ENCODE results near the gene KRT222. TPM values are rescaled to one million over a fixed set of nuclear protein-coding genes. Genes with fewer than 3 reads are reported as not detected.

Gene KRT222
- total RNA-seq, 1 experiment from 2014 or later = not detected

DNA sequence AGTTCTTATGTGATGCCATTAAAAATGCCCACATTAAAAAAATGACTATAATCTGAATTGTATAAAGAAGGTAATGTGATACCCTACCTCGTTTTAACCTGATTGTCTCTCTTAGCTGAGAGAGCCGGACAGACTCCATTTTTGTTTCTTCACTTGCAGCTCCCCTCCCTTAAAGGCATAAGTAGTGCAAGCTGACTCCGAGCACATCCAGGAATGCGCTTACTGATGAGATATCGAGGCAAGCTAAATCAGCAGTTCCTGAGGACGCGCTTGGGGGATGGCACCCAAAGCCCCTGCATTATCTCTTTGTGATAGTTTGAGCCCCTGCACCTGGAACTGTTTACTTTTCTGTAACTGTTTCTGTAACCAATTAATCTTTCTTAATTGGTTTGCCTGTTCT, 32.3 kb upstream of the KRT222 start:
- H2AFZ ChIP-seq (ENCODE audit: low read length) = no peak overlapping the region

GRCh38 chr17:40696651-40697072, 31.7 kb upstream of the KRT222 start:
- H3K9ac ChIP-seq (ENCODE audit: low read length) = no peak overlapping the region
- H3K4me3 ChIP-seq (ENCODE audit: low read length) = no peak overlapping the region
- no peak for DNase-seq
- no peaks in the 10 kb centered on the region for H3K36me3 ChIP-seq (ENCODE audit: insufficient read depth, low read length)
- H3K9me2 ChIP-seq (replicated peaks; ENCODE audit: insufficient read depth, low read length) = no peaks in the 10 kb centered on the region
- no peaks in the 10 kb centered on the region for H3K9me3 ChIP-seq (ENCODE audit: low read length)
- H3K27ac ChIP-seq (ENCODE audit: low read length) = no peak overlapping the region
- H3K4me2 ChIP-seq (ENCODE audit: low read depth, low read length, poor library complexity, severe bottlenecking) = no peak overlapping the region
- H3K27me3 ChIP-seq (ENCODE audit: low read length) = no peaks in the 10 kb centered on the region
- peaks cover 8% of the 10 kb centered on the region for H3K4me1 ChIP-seq (ENCODE audit: low read length)
- H4K20me1 ChIP-seq (ENCODE audit: insufficient read depth, low read depth, low read length) = no peaks in the 10 kb centered on the region
- H2AFZ ChIP-seq (ENCODE audit: low read length) = no peak overlapping the region
- no peaks in the 10 kb centered on the region for H3K79me2 ChIP-seq (ENCODE audit: low read length)

More for the DNA sequence above, 32.3 kb upstream of the KRT222 start:
- no peak overlapping the region for H3K4me3 ChIP-seq (ENCODE audit: low read length)
- no peaks in the 10 kb centered on the region for H4K20me1 ChIP-seq (ENCODE audit: insufficient read depth, low read depth, low read length)
- H3K9me2 ChIP-seq (replicated peaks; ENCODE audit: insufficient read depth, low read length) = no peaks in the 10 kb centered on the region
- peaks cover 2% of the 10 kb centered on the region for H3K4me1 ChIP-seq (ENCODE audit: low read length)
- no peak for DNase-seq
- H3K79me2 ChIP-seq (ENCODE audit: low read length) = no peaks in the 10 kb centered on the region
- H3K36me3 ChIP-seq (ENCODE audit: insufficient read depth, low read length) = no peaks in the 10 kb centered on the region
- no peaks in the 10 kb centered on the region for H3K9me3 ChIP-seq (ENCODE audit: low read length)
- no peak overlapping the region for H3K27ac ChIP-seq (ENCODE audit: low read length)
- no peaks in the 10 kb centered on the region for H3K27me3 ChIP-seq (ENCODE audit: low read length)
- H3K9ac ChIP-seq (ENCODE audit: low read length) = no peak overlapping the region
- no peak overlapping the region for H3K4me2 ChIP-seq (ENCODE audit: low read depth, low read length, poor library complexity, severe bottlenecking)

GRCh38 chr17:40695874-40696472, 31.0 kb upstream of the KRT222 start:
- DNase-seq = no peak
- no peaks in the 10 kb centered on the region for H4K20me1 ChIP-seq (ENCODE audit: insufficient read depth, low read depth, low read length)
- H3K27me3 ChIP-seq (ENCODE audit: low read length) = no peaks in the 10 kb centered on the region
- H2AFZ ChIP-seq (ENCODE audit: low read length) = no peak overlapping the region
- no peaks in the 10 kb centered on the region for H3K36me3 ChIP-seq (ENCODE audit: insufficient read depth, low read length)
- H3K9ac ChIP-seq (ENCODE audit: low read length) = no peak overlapping the region
- H3K79me2 ChIP-seq (ENCODE audit: low read length) = no peaks in the 10 kb centered on the region
- H3K9me3 ChIP-seq (ENCODE audit: low read length) = no peaks in the 10 kb centered on the region
- H3K9me2 ChIP-seq (replicated peaks; ENCODE audit: insufficient read depth, low read length) = no peaks in the 10 kb centered on the region
- no peak overlapping the region for H3K27ac ChIP-seq (ENCODE audit: low read length)
- no peak overlapping the region for H3K4me3 ChIP-seq (ENCODE audit: low read length)
- H3K4me1 ChIP-seq (ENCODE audit: low read length) = peaks cover 8% of the 10 kb centered on the region
- no peak overlapping the region for H3K4me2 ChIP-seq (ENCODE audit: low read depth, low read length, poor library complexity, severe bottlenecking)

DNA sequence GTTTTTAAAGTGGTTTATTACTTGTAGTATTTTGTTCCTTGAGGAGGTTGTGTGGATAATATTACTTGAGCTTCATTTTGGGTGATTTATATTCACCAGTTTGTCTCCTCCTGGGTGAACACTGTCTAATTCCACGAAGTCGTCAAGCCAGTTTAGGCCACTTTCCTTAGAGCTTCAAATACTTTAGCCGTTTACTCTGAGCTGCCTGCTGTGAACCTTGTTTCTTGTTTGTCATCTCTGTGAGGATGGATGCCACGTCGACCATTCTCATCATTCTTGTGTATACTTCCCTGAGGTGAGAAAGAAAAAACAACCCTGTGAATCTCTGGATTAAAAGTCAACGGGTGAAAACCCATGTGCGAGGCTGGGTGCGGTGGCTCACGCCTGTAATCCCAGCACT, 29.6 kb upstream of the KRT222 start:
- H3K9me2 ChIP-seq (replicated peaks; ENCODE audit: insufficient read depth, low read length) = no peaks in the 10 kb centered on the region
- H3K27me3 ChIP-seq (ENCODE audit: low read length) = no peaks in the 10 kb centered on the region
- no peaks in the 10 kb centered on the region for H3K79me2 ChIP-seq (ENCODE audit: low read length)
- no peaks in the 10 kb centered on the region for H3K36me3 ChIP-seq (ENCODE audit: insufficient read depth, low read length)
- no peak overlapping the region for H2AFZ ChIP-seq (ENCODE audit: low read length)
- no peak for DNase-seq
- no peaks in the 10 kb centered on the region for H3K9me3 ChIP-seq (ENCODE audit: low read length)
- no peaks in the 10 kb centered on the region for H4K20me1 ChIP-seq (ENCODE audit: insufficient read depth, low read depth, low read length)
- H3K4me1 ChIP-seq (ENCODE audit: low read length) = peaks cover 8% of the 10 kb centered on the region
- no peak overlapping the region for H3K9ac ChIP-seq (ENCODE audit: low read length)
- no peak overlapping the region for H3K4me3 ChIP-seq (ENCODE audit: low read length)
- H3K27ac ChIP-seq (ENCODE audit: low read length) = no peak overlapping the region
- H3K4me2 ChIP-seq (ENCODE audit: low read depth, low read length, poor library complexity, severe bottlenecking) = no peak overlapping the region

GRCh38 chr17:40687106-40687505, 22.1 kb upstream of the KRT222 start:
- H3K79me2 ChIP-seq (ENCODE audit: low read length) = no peaks in the 10 kb centered on the region
- no peaks in the 10 kb centered on the region for H3K9me2 ChIP-seq (replicated peaks; ENCODE audit: insufficient read depth, low read length)
- H3K4me2 ChIP-seq (ENCODE audit: low read depth, low read length, poor library complexity, severe bottlenecking) = no peak overlapping the region
- H3K4me1 ChIP-seq (ENCODE audit: low read length) = peaks cover 4% of the 10 kb centered on the region
- H2AFZ ChIP-seq (ENCODE audit: low read length) = no peak overlapping the region
- H3K4me3 ChIP-seq (ENCODE audit: low read length) = no peak overlapping the region
- no peak overlapping the region for H3K9ac ChIP-seq (ENCODE audit: low read length)
- no peaks in the 10 kb centered on the region for H4K20me1 ChIP-seq (ENCODE audit: insufficient read depth, low read depth, low read length)
- H3K36me3 ChIP-seq (ENCODE audit: insufficient read depth, low read length) = no peaks in the 10 kb centered on the region
- no peak overlapping the region for H3K27ac ChIP-seq (ENCODE audit: low read length)
- no peaks in the 10 kb centered on the region for H3K27me3 ChIP-seq (ENCODE audit: low read length)
- no peak for DNase-seq
- H3K9me3 ChIP-seq (ENCODE audit: low read length) = no peaks in the 10 kb centered on the region

- no peak overlapping the region for H3K4me3 ChIP-seq (ENCODE audit: low read length)
- no peaks in the 10 kb centered on the region for H3K79me2 ChIP-seq (ENCODE audit: low read length)
- H3K9me3 ChIP-seq (ENCODE audit: low read length) = no peaks in the 10 kb centered on the region
- no peak overlapping the region for H2AFZ ChIP-seq (ENCODE audit: low read length)
- H4K20me1 ChIP-seq (ENCODE audit: insufficient read depth, low read depth, low read length) = no peaks in the 10 kb centered on the region
- no peak for DNase-seq
- no peak overlapping the region for H3K9ac ChIP-seq (ENCODE audit: low read length)
- H3K9me2 ChIP-seq (replicated peaks; ENCODE audit: insufficient read depth, low read length) = no peaks in the 10 kb centered on the region
- no peaks in the 10 kb centered on the region for H3K4me1 ChIP-seq (ENCODE audit: low read length)
- no peak overlapping the region for H3K4me2 ChIP-seq (ENCODE audit: low read depth, low read length, poor library complexity, severe bottlenecking)
- H3K27me3 ChIP-seq (ENCODE audit: low read length) = no peaks in the 10 kb centered on the region
- H3K36me3 ChIP-seq (ENCODE audit: insufficient read depth, low read length) = no peaks in the 10 kb centered on the region
- no peak overlapping the region for H3K27ac ChIP-seq (ENCODE audit: low read length)
Observed at GRCh38 chr17:40686192-40686591, 21.2 kb upstream of the KRT222 start.

GRCh38 chr17:40680998-40681397, 16.0 kb upstream of the KRT222 start:
- Histone ChIP-seq H3K4me1 (ENCODE audit: low read length) (no peaks in the 10 kb centered on the region), H3K79me2 (ENCODE audit: low read length) (no peaks in the 10 kb centered on the region), H3K4me3 (ENCODE audit: low read length) (no peak overlapping the region), H3K4me2 (ENCODE audit: low read depth, low read length, poor library complexity, severe bottlenecking) (no peak overlapping the region), H4K20me1 (ENCODE audit: insufficient read depth, low read depth, low read length) (no peaks in the 10 kb centered on the region), H3K9me3 (ENCODE audit: low read length) (no peaks in the 10 kb centered on the region), H3K36me3 (ENCODE audit: insufficient read depth, low read length) (no peaks in the 10 kb centered on the region), H3K27me3 (ENCODE audit: low read length) (no peaks in the 10 kb centered on the region), H3K27ac (ENCODE audit: low read length) (no peak overlapping the region), H2AFZ (ENCODE audit: low read length) (no peak overlapping the region), H3K9me2 (replicated peaks; ENCODE audit: insufficient read depth, low read length) (no peaks in the 10 kb centered on the region), H3K9ac (ENCODE audit: low read length) (no peak overlapping the region)
- no peak for DNase-seq

- H3K9me3 ChIP-seq (ENCODE audit: low read length) = no peaks in the 10 kb centered on the region
- H2AFZ ChIP-seq (ENCODE audit: low read length) = no peak overlapping the region
- no peaks in the 10 kb centered on the region for H4K20me1 ChIP-seq (ENCODE audit: insufficient read depth, low read depth, low read length)
- H3K4me3 ChIP-seq (ENCODE audit: low read length) = no peak overlapping the region
- no peaks in the 10 kb centered on the region for H3K27me3 ChIP-seq (ENCODE audit: low read length)
- H3K27ac ChIP-seq (ENCODE audit: low read length) = no peak overlapping the region
- H3K9me2 ChIP-seq (replicated peaks; ENCODE audit: insufficient read depth, low read length) = no peaks in the 10 kb centered on the region
- no peak for DNase-seq
- no peaks in the 10 kb centered on the region for H3K79me2 ChIP-seq (ENCODE audit: low read length)
- H3K9ac ChIP-seq (ENCODE audit: low read length) = no peak overlapping the region
- H3K4me1 ChIP-seq (ENCODE audit: low read length) = no peaks in the 10 kb centered on the region
- no peaks in the 10 kb centered on the region for H3K36me3 ChIP-seq (ENCODE audit: insufficient read depth, low read length)
- H3K4me2 ChIP-seq (ENCODE audit: low read depth, low read length, poor library complexity, severe bottlenecking) = no peak overlapping the region
Observed at GRCh38 chr17:40679523-40679907, 14.5 kb upstream of the KRT222 start.

All from Karpas-422 (cell line).